ENCODE data around the gene INO80B. TPM values are rescaled to one million over a fixed set of nuclear protein-coding genes. Genes with fewer than 3 reads are reported as not detected.

Gene INO80B
- total RNA-seq (10 to 100 TPM; 76.4 to 82.8 TPM), polyA plus RNA-seq (1 to 10 TPM; 4.6 to 7.7 TPM)

- Histone ChIP-seq H3K36me3 (ENCODE audit: insufficient read depth, low read length) (no peaks in the 10 kb centered on the region), H3K4me1 (ENCODE audit: insufficient read depth, low read length) (peaks cover 56% of the 10 kb centered on the region), H3K27me3 (ENCODE audit: insufficient read depth, low read length) (no peaks in the 10 kb centered on the region), H3K4me3 (ENCODE audit: low read length in 2 of 2) (peak within 1 kb of the TSS; percentile 62 to 75), H3K27ac (ENCODE audit: low read depth, low read length) (peak within 1 kb of the TSS; percentile 100), H3K9me3 (ENCODE audit: control insufficient read depth in 1 of 2, low read length in 2 of 2) (no peaks in the 10 kb centered on the region)
- DNase-seq, result peak; percentile 97 to 99 (median 98)
- Mint-ChIP-seq H3K27me3 (no peaks in the 10 kb centered on the region), H3K4me3 (peak within 1 kb of the TSS; percentile 97 to 99 (median 99)), H3K4me1 (peaks cover 46 to 70% (median 60%) of the 10 kb centered on the region in 4 donors), H3K9me3 (no peaks in the 10 kb centered on the region), H3K27ac (peak within 1 kb of the TSS; percentile 92 to 100 (median 99)), H3K36me3 (peaks cover 3 to 16% of the 10 kb centered on the region in 2 donors)
- ChIA-PET CTCF (ENCODE audit: partially characterized antibody) (interaction anchor here (0.8 to 4.6 kb wide), 10 partner anchors 13 to 134 kb away, joined by 3 to 66 read pairs (median 7); partner anchors contain the start of genes C2orf81, CCDC142, MRPL53 and TTC31), POLR2A (ENCODE audit: partially characterized antibody) (interaction anchor here (0.6 to 9.5 kb wide), 21 partner anchors 10 to 718 kb away, joined by 3 to 516 read pairs (median 4); partner anchors contain the start of genes AUP1, C2orf81, CCDC142 and HTRA2)
- intact Hi-C loops (cut with micrococcal nuclease), result loop anchor here (1.0 to 10.0 kb wide), 9 partner anchors 28 to 1220 kb away; partner anchors contain the start of genes AUP1, CCT7, DGUOK and HTRA2
Measured at GRCh38 chr2:74454654-74455511, at the start of gene INO80B. TSS of gene INO80B (plus strand) at chr2:74455087. CDS start at chr2:74455117, 30 bp downstream.

- DNase-seq, result no peak
- Histone ChIP-seq H3K27ac (ENCODE audit: low read depth, low read length) (no peak overlapping the region), H3K27me3 (ENCODE audit: insufficient read depth, low read length) (no peaks in the 10 kb centered on the region), H3K36me3 (ENCODE audit: insufficient read depth, low read length) (no peaks in the 10 kb centered on the region), H3K9me3 (ENCODE audit: control insufficient read depth in 1 of 2, low read length in 2 of 2) (no peaks in the 10 kb centered on the region), H3K4me1 (ENCODE audit: insufficient read depth, low read length) (no peaks in the 10 kb centered on the region), H3K4me3 (ENCODE audit: low read length in 2 of 2) (no peak overlapping the region)
- Mint-ChIP-seq H3K9me3 (no peaks in the 10 kb centered on the region), H3K36me3 (no peaks in the 10 kb centered on the region), H3K27ac (no peak overlapping the region), H3K4me3 (no peak overlapping the region), H3K27me3 (peaks cover 9 to 12% of the 10 kb centered on the region in 2 donors), H3K4me1 (peaks cover 0 to 1% (median 0%) of the 10 kb centered on the region in 4 donors)
- POLR2A ChIA-PET (ENCODE audit: partially characterized antibody), result no interaction called here
- CTCF ChIA-PET (ENCODE audit: partially characterized antibody), result no interaction called here
- intact Hi-C loops (cut with micrococcal nuclease), result no loop called here
Measured at GRCh38 chr2:74406035-74406434, 48.9 kb upstream of the INO80B start.

- CTCF ChIA-PET (ENCODE audit: partially characterized antibody), result interaction anchor here (1.1 kb wide), 1 partner anchor 16 kb away, joined by 3 read pairs; no protein-coding TSS in a partner anchor
- no peak for DNase-seq
- Histone ChIP-seq H3K9me3 (ENCODE audit: control insufficient read depth in 1 of 2, low read length in 2 of 2) (no peaks in the 10 kb centered on the region), H3K4me1 (ENCODE audit: insufficient read depth, low read length) (no peaks in the 10 kb centered on the region), H3K4me3 (ENCODE audit: low read length in 2 of 2) (no peak overlapping the region), H3K27ac (ENCODE audit: low read depth, low read length) (no peak overlapping the region), H3K36me3 (ENCODE audit: insufficient read depth, low read length) (no peaks in the 10 kb centered on the region), H3K27me3 (ENCODE audit: insufficient read depth, low read length) (no peaks in the 10 kb centered on the region)
- intact Hi-C loops (cut with micrococcal nuclease), result no loop called here
- no peak overlapping the region for H3K4me3 Mint-ChIP-seq
- H3K27me3 Mint-ChIP-seq, result peaks cover 9 to 16% of the 10 kb centered on the region in 2 donors
- no peaks in the 10 kb centered on the region for H3K36me3 Mint-ChIP-seq
- H3K27ac Mint-ChIP-seq, result no peak overlapping the region
- POLR2A ChIA-PET (ENCODE audit: partially characterized antibody), result no interaction called here
- H3K4me1 Mint-ChIP-seq, result peaks cover 0 to 1% (median 0%) of the 10 kb centered on the region in 4 donors
- no peaks in the 10 kb centered on the region for H3K9me3 Mint-ChIP-seq
Measured at GRCh38 chr2:74407682-74408081, 47.2 kb upstream of the INO80B start.

GRCh38 chr2:74413001-74413698, 41.7 kb upstream of the INO80B start:
- peak overlapping the region in 1 of 7 donors; percentile 49 for H3K27ac Mint-ChIP-seq

GRCh38 chr2:74414441-74414840, 40.4 kb upstream of the INO80B start:
- H3K27ac Mint-ChIP-seq, result peak overlapping the region in 1 of 7 donors; percentile 25
- POLR2A ChIA-PET (ENCODE audit: partially characterized antibody), result interaction anchor here (0.8 to 0.9 kb wide), 2 partner anchors 69 to 124 kb away, joined by 3 read pairs; partner anchors contain the start of gene TTC31

More at GRCh38 chr2:74413001-74413698, 41.7 kb upstream of the INO80B start:
- POLR2A ChIA-PET (ENCODE audit: partially characterized antibody), result no interaction called here
- CTCF ChIA-PET (ENCODE audit: partially characterized antibody), result no interaction called here
- intact Hi-C loops (cut with micrococcal nuclease), result no loop called here
- Histone ChIP-seq H3K27me3 (ENCODE audit: insufficient read depth, low read length) (no peaks in the 10 kb centered on the region), H3K36me3 (ENCODE audit: insufficient read depth, low read length) (no peaks in the 10 kb centered on the region), H3K4me1 (ENCODE audit: insufficient read depth, low read length) (peaks cover 14% of the 10 kb centered on the region), H3K27ac (ENCODE audit: low read depth, low read length) (no peak overlapping the region), H3K9me3 (ENCODE audit: control insufficient read depth in 1 of 2, low read length in 2 of 2) (no peaks in the 10 kb centered on the region), H3K4me3 (ENCODE audit: low read length in 2 of 2) (no peak overlapping the region)
- Mint-ChIP-seq H3K36me3 (no peaks in the 10 kb centered on the region), H3K4me1 (peaks cover 4 to 17% (median 5%) of the 10 kb centered on the region in 4 donors), H3K9me3 (no peaks in the 10 kb centered on the region), H3K27me3 (peaks cover 7 to 22% of the 10 kb centered on the region in 2 donors), H3K4me3 (peak overlapping the region in 3 of 8 donors; percentile 30 to 57 (median 56))
- no peak for DNase-seq

GRCh38 chr2:74414881-74415761, 39.8 kb upstream of the INO80B start:
- intact Hi-C loops (cut with micrococcal nuclease), result no loop called here
- no peaks in the 10 kb centered on the region for H3K27me3 ChIP-seq (ENCODE audit: insufficient read depth, low read length)
- H3K4me3 ChIP-seq (ENCODE audit: low read length in 2 of 2), result peak overlapping the region in 1 of 2 donors; percentile 24
- H3K36me3 Mint-ChIP-seq, result no peaks in the 10 kb centered on the region
- ChIA-PET POLR2A (ENCODE audit: partially characterized antibody) (interaction anchor here (0.5 to 2.4 kb wide), 8 partner anchors 18 to 236 kb away, joined by 3 to 8 read pairs (median 3); partner anchors contain the start of genes AUP1, HTRA2, MOB1A and WBP1), CTCF (ENCODE audit: partially characterized antibody) (interaction anchor here (0.9 to 1.1 kb wide), 2 partner anchors 24 to 117 kb away, joined by 3 to 4 read pairs; no protein-coding TSS in a partner anchor)
- H3K4me1 ChIP-seq (ENCODE audit: insufficient read depth, low read length), result peaks cover 14% of the 10 kb centered on the region
- H3K27ac Mint-ChIP-seq, result peak overlapping the region in 1 of 7 donors; percentile 48
- H3K36me3 ChIP-seq (ENCODE audit: insufficient read depth, low read length), result no peaks in the 10 kb centered on the region
- peaks cover 3 to 13% of the 10 kb centered on the region in 2 donors for H3K27me3 Mint-ChIP-seq
- DNase-seq, result peak in 2 of 5 donors; percentile 7 to 17
- no peak overlapping the region for H3K27ac ChIP-seq (ENCODE audit: low read depth, low read length)
- peak overlapping the region; percentile 2 to 71 (median 58) for H3K4me3 Mint-ChIP-seq
- H3K4me1 Mint-ChIP-seq, result peaks cover 5 to 21% (median 7%) of the 10 kb centered on the region in 4 donors
- no peaks in the 10 kb centered on the region for H3K9me3 ChIP-seq (ENCODE audit: control insufficient read depth in 1 of 2, low read length in 2 of 2)
- no peaks in the 10 kb centered on the region for H3K9me3 Mint-ChIP-seq

More at GRCh38 chr2:74414441-74414840, 40.4 kb upstream of the INO80B start:
- no peak for DNase-seq
- H3K27me3 Mint-ChIP-seq, result peaks cover 3 to 14% of the 10 kb centered on the region in 2 donors
- Histone ChIP-seq H3K27ac (ENCODE audit: low read depth, low read length) (no peak overlapping the region), H3K9me3 (ENCODE audit: control insufficient read depth in 1 of 2, low read length in 2 of 2) (no peaks in the 10 kb centered on the region), H3K4me3 (ENCODE audit: low read length in 2 of 2) (peak overlapping the region in 1 of 2 donors; percentile 24), H3K36me3 (ENCODE audit: insufficient read depth, low read length) (no peaks in the 10 kb centered on the region), H3K4me1 (ENCODE audit: insufficient read depth, low read length) (peaks cover 14% of the 10 kb centered on the region), H3K27me3 (ENCODE audit: insufficient read depth, low read length) (no peaks in the 10 kb centered on the region)
- H3K4me3 Mint-ChIP-seq, result peak overlapping the region in 4 of 8 donors; percentile 26 to 53 (median 40)
- H3K36me3 Mint-ChIP-seq, result no peaks in the 10 kb centered on the region
- intact Hi-C loops (cut with micrococcal nuclease), result no loop called here
- H3K9me3 Mint-ChIP-seq, result no peaks in the 10 kb centered on the region
- CTCF ChIA-PET (ENCODE audit: partially characterized antibody), result no interaction called here
- H3K4me1 Mint-ChIP-seq, result peaks cover 4 to 17% (median 5%) of the 10 kb centered on the region in 4 donors
